ENCODE results near the gene NLGN3. TPM values are rescaled to one million over a fixed set of nuclear protein-coding genes. Genes with fewer than 3 reads are reported as not detected.

Gene NLGN3
- total and polyA plus RNA-seq, 2 donors, result 0.19 to 1.5 TPM

DNA sequence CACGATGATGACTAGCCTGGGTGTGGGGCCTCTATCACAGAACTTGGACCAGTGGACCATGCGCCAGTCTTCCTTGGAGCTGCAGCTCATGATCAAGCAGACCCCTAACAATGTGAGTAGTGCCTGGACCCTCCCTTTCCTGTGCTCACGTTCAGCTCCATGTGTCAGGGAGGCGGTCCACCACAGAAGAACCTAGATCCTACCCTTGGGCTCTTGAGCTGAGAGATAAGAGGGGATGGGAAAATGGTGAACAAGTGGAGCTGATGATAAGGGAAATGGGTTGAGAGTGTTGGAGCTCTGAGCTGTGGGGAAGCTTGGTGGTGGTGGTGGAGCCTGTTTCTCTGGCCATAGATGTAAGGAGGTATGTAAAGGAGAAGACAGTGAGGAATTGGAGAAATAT is 13.1 kb upstream of the NLGN3 start:
- no peaks in the 10 kb centered on the region for H3K9me3 ChIP-seq (ENCODE audit: control insufficient read depth in 2 of 2, insufficient read depth in 1 of 2, low read length in 1 of 2)
- no peaks in the 10 kb centered on the region for H3K27me3 ChIP-seq (ENCODE audit: control insufficient read depth in 2 of 2, insufficient read depth in 1 of 2, low read length in 1 of 2)
- WGBS, result 99% methylated on average over 4 of the region's 4 CpGs
- no peak overlapping the region for H3K4me3 ChIP-seq (ENCODE audit: low read length in 2 of 2)
- no peak for DNase-seq (ENCODE audit: low read depth in 6 of 9, low spot score in 9 of 9)
- H3K4me1 ChIP-seq (ENCODE audit: control insufficient read depth in 2 of 2, insufficient read depth in 2 of 2, low read length in 2 of 2), result peaks cover 0 to 5% of the 10 kb centered on the region in 2 donors
- H3K27ac ChIP-seq (ENCODE audit: low read depth in 1 of 2, low read length in 1 of 2), result no peak overlapping the region
- H3K36me3 ChIP-seq (ENCODE audit: control insufficient read depth in 2 of 2, insufficient read depth in 2 of 2, low read length in 1 of 2), result peaks cover 79 to 84% of the 10 kb centered on the region in 2 donors

GRCh38 chrX:71140440-71140839 is 4.2 kb upstream of the NLGN3 start:
- Histone ChIP-seq H3K9me3 (ENCODE audit: control insufficient read depth in 2 of 2, insufficient read depth in 1 of 2, low read length in 1 of 2) (no peaks in the 10 kb centered on the region), H3K4me3 (ENCODE audit: low read length in 2 of 2) (no peak overlapping the region), H3K27ac (ENCODE audit: low read depth in 1 of 2, low read length in 1 of 2) (peak overlapping the region in 1 of 2 donors; percentile 24), H3K36me3 (ENCODE audit: control insufficient read depth in 2 of 2, insufficient read depth in 2 of 2, low read length in 1 of 2) (peaks cover 47 to 56% of the 10 kb centered on the region in 2 donors), H3K4me1 (ENCODE audit: control insufficient read depth in 2 of 2, insufficient read depth in 2 of 2, low read length in 2 of 2) (peaks cover 0 to 7% of the 10 kb centered on the region in 2 donors), H3K27me3 (ENCODE audit: control insufficient read depth in 2 of 2, insufficient read depth in 1 of 2, low read length in 1 of 2) (no peaks in the 10 kb centered on the region)
- no peak for DNase-seq (ENCODE audit: low read depth in 6 of 9, low spot score in 9 of 9)
- WGBS, result 96% methylated on average over 6 of the region's 6 CpGs

- DNase-seq (ENCODE audit: low read depth in 6 of 9, low spot score in 9 of 9), result no peak
- Histone ChIP-seq H3K36me3 (ENCODE audit: control insufficient read depth in 2 of 2, insufficient read depth in 2 of 2, low read length in 1 of 2) (peaks cover 22 to 28% of the 10 kb centered on the region in 2 donors), H3K4me3 (ENCODE audit: low read length in 2 of 2) (no peak overlapping the region), H3K4me1 (ENCODE audit: control insufficient read depth in 2 of 2, insufficient read depth in 2 of 2, low read length in 2 of 2) (peaks cover 0 to 19% of the 10 kb centered on the region in 2 donors), H3K9me3 (ENCODE audit: control insufficient read depth in 2 of 2, insufficient read depth in 1 of 2, low read length in 1 of 2) (no peaks in the 10 kb centered on the region), H3K27ac (ENCODE audit: low read depth in 1 of 2, low read length in 1 of 2) (no peak overlapping the region), H3K27me3 (ENCODE audit: control insufficient read depth in 2 of 2, insufficient read depth in 1 of 2, low read length in 1 of 2) (no peaks in the 10 kb centered on the region)
- WGBS, result 88% methylated on average over 6 of the region's 6 CpGs
Observed at GRCh38 chrX:71143508-71143907, 1.1 kb upstream of the NLGN3 start.

DNA sequence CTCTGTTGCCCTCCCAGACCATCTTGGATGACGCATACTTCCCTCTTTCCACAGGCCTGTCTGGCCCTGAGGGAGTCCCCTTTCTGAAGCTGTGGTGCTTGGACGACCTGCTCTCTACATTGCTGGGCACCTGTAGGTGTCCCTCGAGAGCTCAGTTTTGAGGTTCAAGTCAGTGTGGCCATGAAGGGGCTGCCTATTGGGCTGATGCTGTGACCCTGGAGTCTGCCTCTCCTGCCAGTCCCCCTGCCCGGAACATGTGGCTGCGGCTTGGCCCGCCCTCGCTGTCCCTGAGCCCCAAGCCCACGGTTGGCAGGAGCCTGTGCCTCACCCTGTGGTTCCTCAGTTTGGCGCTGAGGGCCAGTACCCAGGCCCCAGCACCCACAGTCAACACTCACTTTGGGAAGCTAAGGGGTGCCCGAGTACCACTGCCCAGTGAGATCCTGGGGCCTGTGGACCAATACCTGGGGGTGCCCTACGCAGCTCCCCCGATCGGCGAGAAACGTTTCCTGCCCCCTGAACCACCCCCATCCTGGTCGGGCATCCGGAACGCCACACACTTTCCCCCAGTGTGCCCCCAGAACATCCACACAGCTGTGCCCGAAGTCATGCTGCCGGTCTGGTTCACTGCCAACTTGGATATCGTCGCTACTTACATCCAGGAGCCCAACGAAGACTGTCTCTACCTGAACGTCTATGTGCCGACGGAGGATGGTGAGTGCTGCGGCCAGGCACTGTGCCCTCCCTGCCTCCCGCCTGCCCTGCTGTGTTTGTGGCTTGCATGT is 3.0 kb downstream of the NLGN3 start:
- no peak for DNase-seq (ENCODE audit: low read depth in 6 of 9, low spot score in 9 of 9)
- peaks cover 0 to 3% of the 10 kb centered on the region in 2 donors for H3K36me3 ChIP-seq (ENCODE audit: control insufficient read depth in 2 of 2, insufficient read depth in 2 of 2, low read length in 1 of 2)
- H3K27ac ChIP-seq (ENCODE audit: low read depth in 1 of 2, low read length in 1 of 2), result no peak overlapping the region
- no peaks in the 10 kb centered on the region for H3K27me3 ChIP-seq (ENCODE audit: control insufficient read depth in 2 of 2, insufficient read depth in 1 of 2, low read length in 1 of 2)
- H3K4me3 ChIP-seq (ENCODE audit: low read length in 2 of 2), result no peak overlapping the region
- peaks cover 0 to 16% of the 10 kb centered on the region in 2 donors for H3K4me1 ChIP-seq (ENCODE audit: control insufficient read depth in 2 of 2, insufficient read depth in 2 of 2, low read length in 2 of 2)
- no peaks in the 10 kb centered on the region for H3K9me3 ChIP-seq (ENCODE audit: control insufficient read depth in 2 of 2, insufficient read depth in 1 of 2, low read length in 1 of 2)
- 95% methylated on average over 28 of the region's 28 CpGs for WGBS

DNA sequence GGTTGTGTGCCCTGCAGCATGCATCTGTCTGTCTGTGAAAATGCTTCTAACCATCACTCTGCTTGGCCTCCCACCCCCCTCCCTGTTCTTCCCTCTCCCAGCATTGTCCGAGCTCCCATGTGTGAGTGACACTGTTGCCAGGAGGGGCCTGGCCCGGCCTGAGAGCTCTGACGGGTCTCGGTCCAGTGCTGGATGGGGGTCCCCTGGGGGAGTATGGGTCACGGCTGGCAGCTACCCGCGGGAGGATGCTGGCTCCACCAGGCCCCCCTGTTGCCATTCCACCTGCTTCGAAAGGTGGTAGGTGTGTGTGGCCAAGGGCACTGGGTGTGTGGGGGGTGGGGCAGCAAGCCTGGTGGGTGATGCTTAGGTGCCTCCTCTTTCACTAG is 3.6 kb downstream of the NLGN3 start:
- WGBS, result 96% methylated on average over 8 of the region's 8 CpGs
- no peak overlapping the region for H3K4me3 ChIP-seq (ENCODE audit: low read length in 2 of 2)
- H3K9me3 ChIP-seq (ENCODE audit: control insufficient read depth in 2 of 2, insufficient read depth in 1 of 2, low read length in 1 of 2), result no peaks in the 10 kb centered on the region
- H3K27me3 ChIP-seq (ENCODE audit: control insufficient read depth in 2 of 2, insufficient read depth in 1 of 2, low read length in 1 of 2), result no peaks in the 10 kb centered on the region
- H3K4me1 ChIP-seq (ENCODE audit: control insufficient read depth in 2 of 2, insufficient read depth in 2 of 2, low read length in 2 of 2), result peaks cover 0 to 16% of the 10 kb centered on the region in 2 donors
- no peak overlapping the region for H3K27ac ChIP-seq (ENCODE audit: low read depth in 1 of 2, low read length in 1 of 2)
- no peak for DNase-seq (ENCODE audit: low read depth in 6 of 9, low spot score in 9 of 9)
- H3K36me3 ChIP-seq (ENCODE audit: control insufficient read depth in 2 of 2, insufficient read depth in 2 of 2, low read length in 1 of 2), result peaks cover 0 to 1% of the 10 kb centered on the region in 2 donors

DNA sequence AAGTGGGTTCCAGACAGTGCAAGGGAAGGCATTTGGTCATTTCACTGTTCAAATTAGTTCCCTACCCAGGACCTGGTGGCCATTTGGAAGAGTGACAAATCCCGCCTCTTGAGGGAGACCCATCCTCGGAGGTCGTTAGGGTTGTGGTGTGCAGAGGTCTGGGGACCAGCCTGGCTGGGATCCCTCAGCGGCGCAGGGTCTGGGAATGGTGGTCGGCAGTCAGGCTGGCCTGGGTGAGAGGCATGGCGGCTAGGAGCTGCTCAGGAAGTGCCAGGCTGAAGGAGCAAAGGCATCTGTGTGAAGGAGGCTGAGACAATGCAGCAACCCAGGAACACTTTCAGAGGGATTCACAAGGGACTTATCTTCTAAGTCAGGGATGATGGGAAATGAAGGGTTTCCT is 6.7 kb downstream of the NLGN3 start:
- Histone ChIP-seq H3K27ac (ENCODE audit: low read depth in 1 of 2, low read length in 1 of 2) (no peak overlapping the region), H3K4me1 (ENCODE audit: control insufficient read depth in 2 of 2, insufficient read depth in 2 of 2, low read length in 2 of 2) (peaks cover 0 to 4% of the 10 kb centered on the region in 2 donors), H3K4me3 (ENCODE audit: low read length in 2 of 2) (no peak overlapping the region), H3K27me3 (ENCODE audit: control insufficient read depth in 2 of 2, insufficient read depth in 1 of 2, low read length in 1 of 2) (no peaks in the 10 kb centered on the region), H3K36me3 (ENCODE audit: control insufficient read depth in 2 of 2, insufficient read depth in 2 of 2, low read length in 1 of 2) (no peaks in the 10 kb centered on the region), H3K9me3 (ENCODE audit: control insufficient read depth in 2 of 2, insufficient read depth in 1 of 2, low read length in 1 of 2) (no peaks in the 10 kb centered on the region)
- DNase-seq (ENCODE audit: low read depth in 6 of 9, low spot score in 9 of 9), result no peak
- WGBS, result 93% methylated on average over 7 of the region's 7 CpGs

DNA sequence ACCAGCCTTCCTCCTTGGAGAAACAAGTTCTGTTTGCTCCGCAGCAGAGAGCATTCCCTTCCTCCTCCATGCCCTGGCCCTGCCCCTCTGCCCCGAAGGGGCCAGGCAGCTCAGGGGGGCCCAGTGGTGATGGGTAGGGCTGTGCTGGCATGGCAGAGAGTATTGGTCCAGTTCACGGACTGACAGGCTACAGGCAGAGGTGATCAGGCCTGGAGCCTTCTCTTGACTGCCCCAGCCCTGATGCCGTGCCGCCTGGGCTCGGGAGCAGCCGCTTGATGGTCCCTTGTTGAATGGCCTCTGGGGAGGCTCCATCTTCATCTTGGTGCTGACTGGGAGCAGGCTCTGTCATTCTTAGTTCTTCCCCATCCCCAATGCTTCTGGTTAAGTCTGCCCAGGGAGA is 9.6 kb downstream of the NLGN3 start:
- no peaks in the 10 kb centered on the region for H3K4me1 ChIP-seq (ENCODE audit: control insufficient read depth in 2 of 2, insufficient read depth in 2 of 2, low read length in 2 of 2)
- H3K4me3 ChIP-seq (ENCODE audit: low read length in 2 of 2), result no peak overlapping the region
- no peaks in the 10 kb centered on the region for H3K9me3 ChIP-seq (ENCODE audit: control insufficient read depth in 2 of 2, insufficient read depth in 1 of 2, low read length in 1 of 2)
- H3K27ac ChIP-seq (ENCODE audit: low read depth in 1 of 2, low read length in 1 of 2), result no peak overlapping the region
- no peak for DNase-seq (ENCODE audit: low read depth in 6 of 9, low spot score in 9 of 9)
- WGBS, result 97% methylated on average over 7 of the region's 7 CpGs
- no peaks in the 10 kb centered on the region for H3K27me3 ChIP-seq (ENCODE audit: control insufficient read depth in 2 of 2, insufficient read depth in 1 of 2, low read length in 1 of 2)
- H3K36me3 ChIP-seq (ENCODE audit: control insufficient read depth in 2 of 2, insufficient read depth in 2 of 2, low read length in 1 of 2), result no peaks in the 10 kb centered on the region

- WGBS, result 84% methylated on average over 3 of the region's 3 CpGs
- no peak overlapping the region for H3K4me3 ChIP-seq (ENCODE audit: low read length in 2 of 2)
- H3K27ac ChIP-seq (ENCODE audit: low read depth in 1 of 2, low read length in 1 of 2), result no peak overlapping the region
- H3K9me3 ChIP-seq (ENCODE audit: control insufficient read depth in 2 of 2, insufficient read depth in 1 of 2, low read length in 1 of 2), result no peaks in the 10 kb centered on the region
- H3K4me1 ChIP-seq (ENCODE audit: control insufficient read depth in 2 of 2, insufficient read depth in 2 of 2, low read length in 2 of 2), result no peaks in the 10 kb centered on the region
- H3K36me3 ChIP-seq (ENCODE audit: control insufficient read depth in 2 of 2, insufficient read depth in 2 of 2, low read length in 1 of 2), result no peaks in the 10 kb centered on the region
- H3K27me3 ChIP-seq (ENCODE audit: control insufficient read depth in 2 of 2, insufficient read depth in 1 of 2, low read length in 1 of 2), result no peaks in the 10 kb centered on the region
- no peak for DNase-seq (ENCODE audit: low read depth in 6 of 9, low spot score in 9 of 9)
Observed at GRCh38 chrX:71154641-71155040, 10.0 kb downstream of the NLGN3 start.

DNA sequence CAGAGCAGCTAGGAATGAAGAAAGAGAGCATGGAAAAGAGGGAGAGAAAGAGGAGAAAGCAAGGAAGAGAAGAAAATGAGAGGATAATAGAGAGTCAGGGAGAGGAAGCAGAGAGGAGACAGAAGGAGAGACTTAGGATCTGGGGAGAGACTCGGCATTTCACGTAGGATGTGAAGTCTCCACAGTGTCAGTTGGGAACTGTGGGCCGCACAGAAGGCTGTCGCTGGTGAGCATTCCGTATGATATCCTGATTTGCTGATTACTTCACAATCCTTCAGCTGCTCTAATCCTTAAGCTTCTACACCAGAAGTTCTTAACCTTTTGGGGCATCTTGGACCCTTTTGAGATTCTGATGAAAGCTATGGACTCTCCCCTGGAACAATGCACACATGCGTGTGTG is 14.0 kb downstream of the NLGN3 start:
- over 99% methylated on average over 6 of the region's 6 CpGs for WGBS
- no peaks in the 10 kb centered on the region for H3K9me3 ChIP-seq (ENCODE audit: control insufficient read depth in 2 of 2, insufficient read depth in 1 of 2, low read length in 1 of 2)
- H3K27me3 ChIP-seq (ENCODE audit: control insufficient read depth in 2 of 2, insufficient read depth in 1 of 2, low read length in 1 of 2), result no peaks in the 10 kb centered on the region
- H3K36me3 ChIP-seq (ENCODE audit: control insufficient read depth in 2 of 2, insufficient read depth in 2 of 2, low read length in 1 of 2), result no peaks in the 10 kb centered on the region
- no peak overlapping the region for H3K4me3 ChIP-seq (ENCODE audit: low read length in 2 of 2)
- no peaks in the 10 kb centered on the region for H3K4me1 ChIP-seq (ENCODE audit: control insufficient read depth in 2 of 2, insufficient read depth in 2 of 2, low read length in 2 of 2)
- DNase-seq (ENCODE audit: low read depth in 6 of 9, low spot score in 9 of 9), result no peak
- no peak overlapping the region for H3K27ac ChIP-seq (ENCODE audit: low read depth in 1 of 2, low read length in 1 of 2)

Measured in thymus (tissue), 11 donors.